Dendritic cell treated with granulocyte-macrophage colony-stimulating factor and Interleukin-4, amounts not matched to agents 40 ng/mL and 50 ng/mL, for 4 days (primary cell): ENCODE results near the gene FAM131C.
"Not testable (repeated sequence)": the region's sequence is repeated elsewhere in the genome, so short reads cannot be mapped to it uniquely, and the experiment has no call there.

Experiments
- H3K27ac Mint-ChIP-seq: one replicate; pipeline ENCODE4 v1.8.0; 2022; ENCODE audit warnings: mild to moderate bottlenecking, mixed read lengths
- H3K27me3 Mint-ChIP-seq: one replicate; pipeline ENCODE4 v1.8.0; 2022; ENCODE audit warnings: mild to moderate bottlenecking, mixed read lengths
- H3K36me3 Mint-ChIP-seq: one replicate; pipeline ENCODE4 v1.8.0; 2022; ENCODE audit warnings: low read depth, mixed read lengths
- H3K4me1 Mint-ChIP-seq: one replicate; pipeline ENCODE4 v1.8.0; 2022; ENCODE audit warnings: low read depth, mixed read lengths
- H3K4me3 Mint-ChIP-seq: one replicate; pipeline ENCODE4 v1.8.0; 2022; ENCODE audit warnings: mild to moderate bottlenecking, moderate library complexity, mixed read lengths
- H3K9me3 Mint-ChIP-seq: one replicate; pipeline ENCODE4 v1.8.0; 2022; ENCODE audit warnings: mixed read lengths
- intact Hi-C: fragments of 100-400 bp; cut with micrococcal nuclease; formaldehyde crosslinking; loops from one replicate; pipeline ENCODE4 v1.15.0; 2022

The FAM131C gene

DNA sequence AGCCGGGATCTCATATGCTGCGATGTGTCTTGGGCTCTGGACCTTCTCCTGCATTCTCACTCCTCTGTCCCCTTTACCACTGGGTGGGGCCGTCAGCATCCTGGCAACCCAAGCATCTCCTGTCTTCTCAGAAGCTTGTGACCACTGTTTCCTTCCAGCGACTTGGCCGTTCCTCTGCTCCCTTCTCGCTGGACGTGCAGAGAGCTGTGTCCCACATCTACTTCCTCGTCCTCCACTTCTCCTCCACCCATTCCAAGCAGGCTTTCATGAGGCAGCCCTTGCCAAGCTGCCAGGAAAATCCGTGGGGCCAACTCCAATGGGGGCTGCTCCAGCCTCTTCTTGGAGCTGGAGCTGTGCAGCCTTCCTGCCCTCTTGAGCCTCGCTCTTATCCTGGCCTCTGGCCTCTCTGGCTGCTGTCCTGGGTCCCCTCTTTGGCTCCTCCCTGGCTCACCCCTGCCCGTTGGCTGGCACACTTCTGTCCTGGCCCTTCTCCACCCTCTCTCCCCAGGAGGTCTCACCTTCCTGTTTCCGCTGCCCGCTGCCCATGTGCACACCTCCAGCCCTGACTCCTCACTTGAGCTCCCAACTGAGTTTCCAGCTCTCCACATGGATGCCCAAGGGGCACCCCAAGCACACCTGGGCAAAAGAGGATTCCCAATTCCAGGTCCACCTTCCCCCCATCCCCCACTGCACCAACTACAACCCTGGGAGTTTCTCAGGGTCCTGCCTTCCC lies 8.7 kb downstream of the FAM131C start:
- Mint-ChIP-seq H3K4me3 (no peak overlapping the region), H3K27ac (no peak overlapping the region)
- intact Hi-C loops = no loop called here

DNA sequence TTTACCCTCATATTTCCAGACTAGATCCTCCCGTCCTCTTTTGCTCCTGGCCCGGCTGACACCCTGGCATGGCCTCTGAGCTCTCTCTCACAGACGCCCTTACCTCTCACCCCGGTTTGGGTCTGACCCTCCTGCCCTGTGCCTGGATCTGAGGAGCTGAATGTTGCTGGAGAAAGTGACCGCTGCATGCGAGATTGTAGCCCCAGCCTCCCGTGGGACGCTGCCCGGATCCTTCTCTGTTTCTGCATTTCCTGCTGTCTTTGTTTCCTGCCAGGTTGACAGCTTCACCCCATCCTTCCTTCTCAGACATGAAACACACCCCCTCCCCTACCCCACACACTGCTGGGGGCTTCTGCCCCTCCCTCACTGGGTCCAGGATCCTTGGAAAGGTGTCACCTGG lies 9.5 kb downstream of the FAM131C start:
- H3K4me3 Mint-ChIP-seq = no peak overlapping the region
- H3K27me3 Mint-ChIP-seq = peaks cover 40% of the 10 kb centered on the region
- intact Hi-C loops = no loop called here
- H3K36me3 Mint-ChIP-seq = no peaks in the 10 kb centered on the region
- H3K27ac Mint-ChIP-seq = no peak overlapping the region
- H3K9me3 Mint-ChIP-seq = no peaks in the 10 kb centered on the region
- H3K4me1 Mint-ChIP-seq = peaks cover 9% of the 10 kb centered on the region

More for the DNA sequence above, 8.7 kb downstream of the FAM131C start:
- no peaks in the 10 kb centered on the region for H3K36me3 Mint-ChIP-seq
- no peaks in the 10 kb centered on the region for H3K9me3 Mint-ChIP-seq
- H3K4me1 Mint-ChIP-seq = peaks cover 9% of the 10 kb centered on the region
- H3K27me3 Mint-ChIP-seq = peaks cover 40% of the 10 kb centered on the region

DNA sequence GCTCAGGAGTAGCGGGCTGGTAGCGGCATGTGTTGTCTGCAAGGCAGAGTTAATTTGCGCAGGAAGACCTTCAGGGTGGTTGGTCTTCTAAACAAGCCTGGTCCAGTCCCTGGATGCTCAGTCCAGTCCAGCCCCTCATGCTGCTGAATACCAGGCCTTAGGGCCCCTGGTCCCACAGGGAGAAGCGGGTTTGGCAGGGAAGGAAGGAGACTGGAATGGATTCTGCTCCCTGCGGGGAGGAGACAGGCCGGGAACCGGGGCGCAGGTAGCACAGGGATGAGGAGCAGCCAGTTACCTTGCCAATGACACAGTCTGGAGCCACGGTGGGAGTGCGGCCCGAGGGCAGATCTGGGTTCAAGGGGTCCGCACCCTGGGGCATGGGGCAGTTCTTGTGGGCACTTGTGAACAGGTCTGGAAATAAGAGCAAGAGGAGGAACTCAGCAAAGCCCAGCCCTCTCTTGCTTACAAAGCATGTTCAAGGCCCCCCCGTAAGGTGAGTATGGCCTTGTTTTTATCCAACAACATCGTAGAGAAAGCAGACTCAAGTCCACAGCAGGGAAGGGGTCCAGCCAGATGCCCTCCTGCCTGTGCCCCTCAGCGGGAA lies 10.1 kb downstream of the FAM131C start:
- Mint-ChIP-seq H3K36me3 (no peaks in the 10 kb centered on the region), H3K27me3 (peaks cover 38% of the 10 kb centered on the region), H3K4me3 (no peak overlapping the region), H3K4me1 (peaks cover 9% of the 10 kb centered on the region), H3K27ac (no peak overlapping the region), H3K9me3 (no peaks in the 10 kb centered on the region)
- intact Hi-C loops = no loop called here

DNA sequence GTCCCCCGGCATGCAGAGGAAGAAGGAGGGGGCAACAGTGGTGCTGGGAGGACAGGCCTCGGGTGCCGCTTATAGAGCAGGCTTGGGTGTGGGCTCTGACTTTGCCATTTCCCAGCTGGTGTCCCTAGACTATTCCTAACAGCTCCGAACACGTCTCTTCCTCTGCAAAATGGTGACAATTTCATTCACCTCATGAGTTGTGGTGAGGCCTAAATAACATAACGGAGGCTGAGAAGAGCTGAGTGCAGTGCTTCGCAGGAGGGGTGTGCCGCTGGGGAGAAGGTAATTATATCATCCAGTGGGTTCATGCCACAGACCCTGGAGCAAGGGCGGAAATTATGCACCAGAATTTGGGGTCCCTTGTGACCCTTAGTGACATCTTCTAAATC lies 10.8 kb downstream of the FAM131C start:
- H3K9me3 Mint-ChIP-seq, H3K4me1 Mint-ChIP-seq, H3K36me3 Mint-ChIP-seq, intact Hi-C loops, H3K4me3 Mint-ChIP-seq, H3K27ac Mint-ChIP-seq: not testable (repeated sequence)
- peaks cover 35% of the 10 kb centered on the region for H3K27me3 Mint-ChIP-seq

DNA sequence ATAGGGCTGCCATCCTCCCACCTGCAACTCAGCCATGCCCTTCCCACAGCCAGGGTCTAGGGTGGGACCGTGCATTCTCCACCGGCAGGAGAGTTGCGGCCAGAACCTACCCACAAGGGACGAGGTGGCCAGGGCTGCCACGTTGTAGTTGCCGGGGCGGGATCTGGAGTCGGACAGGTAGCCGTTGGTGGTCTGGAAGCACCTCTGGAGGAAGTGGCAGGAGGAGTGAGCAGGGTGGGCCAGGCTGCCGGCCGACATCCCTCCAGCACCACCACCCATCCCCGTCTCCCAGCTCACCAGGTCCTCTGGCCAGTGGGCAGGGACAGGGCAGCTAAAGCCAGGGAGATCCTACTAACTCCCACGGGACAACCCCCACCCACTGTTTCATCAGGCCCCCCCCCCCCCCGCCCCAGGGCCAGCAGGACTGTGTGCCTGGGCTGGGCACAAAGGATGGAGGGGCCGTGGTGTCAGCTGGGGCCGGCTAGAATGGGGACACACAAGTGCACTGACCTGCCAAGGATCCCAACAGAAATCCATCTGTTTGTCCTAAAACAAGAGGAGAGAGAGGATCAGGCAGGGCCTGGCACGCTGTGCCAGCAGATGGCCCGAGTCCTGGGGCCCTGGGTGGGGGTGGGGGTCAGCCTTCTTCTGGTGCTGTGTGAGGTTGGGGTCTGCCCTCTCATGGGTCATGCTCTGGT lies 11.3 kb downstream of the FAM131C start:
- H3K27ac Mint-ChIP-seq, H3K36me3 Mint-ChIP-seq, H3K4me3 Mint-ChIP-seq, H3K9me3 Mint-ChIP-seq, H3K4me1 Mint-ChIP-seq, intact Hi-C loops: not testable (repeated sequence)
- H3K27me3 Mint-ChIP-seq = peaks cover 33% of the 10 kb centered on the region

DNA sequence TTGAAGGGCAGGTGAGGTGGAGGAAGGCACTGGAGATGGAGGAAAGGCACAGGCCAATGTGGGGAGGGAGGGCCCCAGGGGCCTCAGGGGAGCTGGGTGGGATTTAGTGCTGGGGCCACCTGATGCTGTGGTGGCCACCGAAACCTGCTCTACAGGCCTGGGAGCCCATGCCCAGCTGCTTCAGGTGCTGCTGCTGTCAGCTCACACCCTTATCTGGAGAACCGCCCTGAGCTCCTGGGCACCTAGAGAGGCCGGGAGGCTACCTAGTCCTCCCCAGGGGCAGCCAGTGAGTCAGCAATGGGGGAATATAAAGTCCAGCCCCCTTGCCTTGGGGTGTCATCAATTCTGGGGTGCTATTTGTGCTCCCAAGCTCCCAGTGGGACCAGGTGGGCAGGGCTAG lies 12.2 kb downstream of the FAM131C start:
- peaks cover 33% of the 10 kb centered on the region for H3K27me3 Mint-ChIP-seq

DNA sequence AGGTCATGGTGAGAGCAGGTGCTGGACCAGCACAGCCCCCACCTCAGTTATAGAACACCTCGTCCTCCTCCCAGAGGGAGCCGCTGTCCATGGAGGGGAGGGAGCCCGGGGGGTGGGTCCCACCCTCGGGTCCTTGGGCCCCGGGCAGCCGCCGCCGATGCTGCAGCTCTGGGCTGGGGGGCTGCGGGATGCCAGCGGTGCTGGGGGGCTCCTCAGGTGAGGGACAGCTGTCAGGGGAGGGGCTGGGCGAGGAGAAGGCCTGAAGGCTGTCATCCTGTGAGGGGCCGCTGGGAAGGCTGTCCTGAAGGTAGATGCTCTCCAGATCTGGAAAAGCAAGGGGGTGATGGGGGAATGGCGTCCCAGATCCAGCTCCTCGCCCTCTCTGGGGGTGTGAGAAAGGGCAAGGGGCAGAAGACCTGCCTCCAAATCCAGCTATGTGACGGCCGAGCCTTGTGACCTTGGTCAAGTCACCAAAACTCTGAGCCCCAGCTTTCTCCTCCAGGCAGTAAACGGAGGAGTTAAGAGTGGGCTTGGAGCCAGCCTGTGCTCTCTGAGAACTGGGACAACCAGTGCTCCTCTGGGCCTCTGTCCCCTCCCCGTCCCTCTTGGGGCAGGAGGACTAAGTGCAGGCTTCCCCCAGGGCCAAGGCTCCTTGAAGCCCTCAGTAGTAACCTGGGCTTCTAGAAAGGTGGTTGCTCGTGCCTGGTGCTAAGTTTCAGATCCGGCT lies 14.9 kb downstream of the FAM131C start:
- intact Hi-C loops, H3K27ac Mint-ChIP-seq, H3K4me3 Mint-ChIP-seq, H3K9me3 Mint-ChIP-seq, H3K4me1 Mint-ChIP-seq, H3K36me3 Mint-ChIP-seq: not testable (repeated sequence)
- peaks cover 11% of the 10 kb centered on the region for H3K27me3 Mint-ChIP-seq

More for the DNA sequence above, 12.2 kb downstream of the FAM131C start:
- no peaks in the 10 kb centered on the region for H3K9me3 Mint-ChIP-seq
- H3K27ac Mint-ChIP-seq = no peak overlapping the region
- no peak overlapping the region for H3K4me3 Mint-ChIP-seq
- intact Hi-C loops = no loop called here
- H3K36me3 Mint-ChIP-seq = no peaks in the 10 kb centered on the region
- H3K4me1 Mint-ChIP-seq = peaks cover 10% of the 10 kb centered on the region

DNA sequence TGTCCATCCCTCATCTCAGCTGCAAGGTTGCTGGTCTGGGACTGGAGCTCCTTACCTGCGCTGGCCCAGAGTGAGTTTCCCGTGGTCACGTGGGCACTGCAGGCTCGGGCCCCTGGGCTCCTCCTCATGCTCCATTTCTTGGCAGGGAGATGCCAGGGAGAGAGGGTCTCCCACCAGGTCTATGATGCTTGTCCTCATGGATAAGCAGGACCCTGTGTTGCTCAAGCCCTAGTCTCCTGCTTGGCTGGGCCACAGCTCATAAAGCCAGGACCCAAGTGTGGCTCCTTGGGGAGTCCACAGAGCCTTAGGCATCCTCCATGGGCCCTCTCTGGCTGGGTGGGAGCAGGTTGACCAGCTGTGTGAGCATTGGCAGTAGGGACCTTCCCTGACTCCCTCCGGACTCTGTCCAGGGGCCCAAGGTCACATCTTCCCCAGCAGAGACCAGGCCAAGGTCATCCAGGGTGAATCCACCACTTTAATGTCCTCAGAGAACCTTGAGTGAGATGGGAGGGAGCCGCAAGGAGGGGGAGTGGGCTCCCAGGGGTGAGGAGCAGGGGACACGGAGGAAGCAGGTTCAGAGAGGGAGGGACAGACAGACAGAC lies 16.0 kb downstream of the FAM131C start:
- H3K4me3 Mint-ChIP-seq, H3K9me3 Mint-ChIP-seq, H3K27ac Mint-ChIP-seq, H3K4me1 Mint-ChIP-seq, H3K36me3 Mint-ChIP-seq, H3K27me3 Mint-ChIP-seq, intact Hi-C loops: not testable (repeated sequence)

DNA sequence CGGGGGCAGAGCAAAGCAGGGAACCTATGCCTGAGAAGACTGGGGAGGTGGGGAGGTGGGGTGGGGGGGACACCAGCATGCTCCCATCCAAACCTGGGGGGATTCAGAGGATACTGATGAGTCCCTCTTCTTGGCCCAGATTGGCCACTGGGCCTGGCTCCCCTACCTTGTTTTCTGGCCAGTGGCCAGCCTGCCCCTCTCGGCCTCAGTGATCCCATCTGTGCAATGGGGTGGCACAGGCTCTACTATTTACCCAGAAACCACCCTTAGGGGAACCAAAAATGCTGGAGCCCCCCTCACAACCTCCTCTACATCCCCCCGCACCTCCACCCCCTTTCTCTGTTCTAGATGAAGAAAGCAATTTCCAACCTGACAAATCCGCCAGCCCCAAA lies 16.9 kb downstream of the FAM131C start:
- H3K9me3 Mint-ChIP-seq, H3K27ac Mint-ChIP-seq, H3K27me3 Mint-ChIP-seq, H3K36me3 Mint-ChIP-seq, H3K4me3 Mint-ChIP-seq, H3K4me1 Mint-ChIP-seq: not testable (repeated sequence)
- intact Hi-C loops = loop anchor here (1.0 kb wide), 1 partner anchor 47 kb away; no protein-coding TSS in a partner anchor

DNA sequence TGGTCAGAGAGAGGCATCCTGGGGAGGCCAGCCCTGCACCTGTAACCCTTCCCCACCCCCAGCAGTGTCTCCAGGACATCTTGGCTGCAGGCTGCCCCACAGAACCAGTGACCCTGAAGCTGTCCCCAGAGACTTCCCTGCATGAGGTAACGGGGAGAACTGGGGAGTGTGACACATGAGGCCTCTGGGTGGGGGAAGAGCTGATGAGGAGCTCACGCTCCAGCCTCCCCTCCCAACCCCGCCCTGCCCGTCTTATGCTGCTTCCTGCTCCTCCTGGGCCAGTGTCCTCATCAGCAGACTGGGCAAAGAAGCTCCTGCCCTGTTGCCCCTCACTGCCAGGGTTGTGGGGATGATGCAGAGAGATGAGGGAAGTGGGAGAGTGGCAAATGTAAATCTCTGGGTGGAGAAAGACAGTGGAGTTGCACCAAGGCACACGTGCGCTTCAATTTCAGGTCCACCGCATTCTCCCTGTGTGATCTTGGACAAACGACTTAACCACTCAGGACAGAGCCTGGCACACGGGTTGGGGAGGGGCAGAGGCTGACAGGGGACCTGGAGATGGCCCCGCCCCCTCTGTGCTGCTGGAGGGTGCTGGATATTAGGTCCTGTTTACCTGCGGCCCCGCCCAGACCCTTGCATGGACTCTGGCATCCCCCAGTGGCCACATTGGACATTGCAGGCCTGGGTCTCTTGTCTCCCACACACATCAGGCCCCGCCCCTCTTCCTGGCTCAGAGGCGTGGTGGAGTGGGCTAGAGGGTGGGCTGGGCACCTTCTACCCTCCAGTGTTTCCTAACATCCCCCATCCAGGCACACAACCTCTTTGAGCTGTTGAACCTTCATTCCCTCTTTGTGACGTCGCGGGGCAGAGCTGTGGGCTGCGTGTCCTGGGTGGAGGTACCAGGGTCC lies 17.6 kb downstream of the FAM131C start:
- intact Hi-C loops = loop anchor here (1.0 kb wide), 1 partner anchor 47 kb away; no protein-coding TSS in a partner anchor
- no peak overlapping the region for H3K27ac Mint-ChIP-seq
- H3K4me1 Mint-ChIP-seq = peaks cover 8% of the 10 kb centered on the region

DNA sequence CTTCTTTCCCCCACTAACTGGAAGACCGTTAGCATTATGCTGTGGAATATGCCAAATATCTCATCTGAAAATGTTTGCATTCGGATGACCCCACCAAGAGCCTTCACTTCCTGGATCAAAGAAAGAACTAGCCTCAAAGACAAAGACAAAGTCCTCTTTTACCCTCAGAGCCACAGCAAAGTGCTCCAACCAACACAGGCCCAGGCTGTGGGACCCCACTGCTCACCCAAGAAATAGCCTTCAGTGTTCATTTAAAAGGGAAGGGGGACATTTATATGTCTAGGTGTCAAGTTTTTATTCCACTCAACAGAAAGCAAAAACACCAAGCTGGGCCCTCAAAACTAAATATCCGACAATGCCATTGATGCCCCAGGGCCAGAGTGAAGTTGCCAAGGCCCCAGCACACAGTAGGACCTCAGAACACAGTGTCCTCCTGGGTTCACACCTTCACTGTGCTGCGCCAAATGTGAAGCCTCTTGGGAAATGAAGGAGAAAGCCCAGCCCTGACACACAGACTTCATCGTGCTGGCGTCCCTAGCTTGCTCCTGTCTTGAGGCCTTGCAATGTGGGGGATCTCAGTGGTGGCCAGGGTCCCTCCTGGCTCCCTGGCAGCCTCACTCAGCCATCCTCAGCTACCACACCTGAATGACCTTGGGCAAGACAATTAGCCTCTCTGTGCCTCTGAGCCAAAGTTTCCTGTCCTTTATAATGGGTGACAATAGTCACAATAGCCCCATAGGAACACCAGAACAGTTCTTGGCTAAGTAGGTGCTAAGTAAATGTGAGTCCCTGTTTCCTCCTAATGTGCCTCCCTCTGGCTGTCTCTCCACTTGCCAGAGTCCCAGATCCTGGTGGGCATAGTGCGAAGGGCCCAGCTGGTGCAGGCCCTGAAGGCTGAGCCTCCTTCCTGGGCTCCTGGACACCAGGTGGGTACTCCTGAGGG lies 18.6 kb downstream of the FAM131C start:
- intact Hi-C loops = no loop called here
- H3K4me3 Mint-ChIP-seq = no peak overlapping the region
- no peaks in the 10 kb centered on the region for H3K36me3 Mint-ChIP-seq
- peaks cover 12% of the 10 kb centered on the region for H3K27me3 Mint-ChIP-seq
- no peak overlapping the region for H3K27ac Mint-ChIP-seq
- H3K4me1 Mint-ChIP-seq = peaks cover 8% of the 10 kb centered on the region
- no peaks in the 10 kb centered on the region for H3K9me3 Mint-ChIP-seq

More for the DNA sequence above, 17.6 kb downstream of the FAM131C start:
- Mint-ChIP-seq H3K27me3 (peaks cover 8% of the 10 kb centered on the region), H3K4me3 (no peak overlapping the region), H3K36me3 (no peaks in the 10 kb centered on the region), H3K9me3 (no peaks in the 10 kb centered on the region)

DNA sequence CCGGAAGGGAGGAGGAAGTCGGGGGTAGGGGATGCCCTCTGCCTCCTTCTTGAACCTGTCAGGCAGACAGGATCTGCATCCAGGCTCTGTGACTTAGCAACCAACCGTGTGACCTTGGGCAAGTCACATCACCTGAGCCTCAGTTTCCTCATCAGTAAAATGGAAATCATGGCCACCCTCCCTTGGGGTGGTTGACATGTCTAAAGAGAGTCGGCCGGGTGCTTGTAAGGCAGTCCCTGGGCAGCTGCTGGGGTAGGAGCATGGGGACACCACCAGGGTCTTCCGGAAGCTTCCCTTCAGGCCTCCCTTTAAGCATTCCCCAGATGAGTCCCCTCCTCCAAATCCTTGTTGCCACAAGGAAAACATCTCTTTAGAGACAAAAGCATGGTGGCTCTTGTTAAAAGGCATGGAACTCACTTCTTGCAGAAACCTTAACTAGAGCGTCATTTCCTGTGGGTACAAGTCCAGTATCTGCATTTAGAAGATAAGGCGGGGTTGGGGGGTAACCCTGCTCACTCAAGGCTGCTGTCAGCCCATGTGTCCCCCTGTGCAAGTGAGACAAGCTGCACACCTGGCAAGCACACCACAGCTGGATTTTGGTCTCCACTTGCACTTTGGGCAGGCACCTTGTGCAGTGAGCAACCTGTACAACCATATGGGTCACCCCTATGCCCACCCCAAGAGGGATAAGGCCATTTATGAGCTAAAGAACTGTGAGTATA lies 19.5 kb downstream of the FAM131C start:
- no peaks in the 10 kb centered on the region for H3K36me3 Mint-ChIP-seq
- no peaks in the 10 kb centered on the region for H3K9me3 Mint-ChIP-seq
- H3K4me3 Mint-ChIP-seq = no peak overlapping the region
- peaks cover 9% of the 10 kb centered on the region for H3K4me1 Mint-ChIP-seq
- intact Hi-C loops = no loop called here
- peaks cover 22% of the 10 kb centered on the region for H3K27me3 Mint-ChIP-seq
- H3K27ac Mint-ChIP-seq = no peak overlapping the region
